ENCODE results near the gene GSG1L.

Gene GSG1L

DNA sequence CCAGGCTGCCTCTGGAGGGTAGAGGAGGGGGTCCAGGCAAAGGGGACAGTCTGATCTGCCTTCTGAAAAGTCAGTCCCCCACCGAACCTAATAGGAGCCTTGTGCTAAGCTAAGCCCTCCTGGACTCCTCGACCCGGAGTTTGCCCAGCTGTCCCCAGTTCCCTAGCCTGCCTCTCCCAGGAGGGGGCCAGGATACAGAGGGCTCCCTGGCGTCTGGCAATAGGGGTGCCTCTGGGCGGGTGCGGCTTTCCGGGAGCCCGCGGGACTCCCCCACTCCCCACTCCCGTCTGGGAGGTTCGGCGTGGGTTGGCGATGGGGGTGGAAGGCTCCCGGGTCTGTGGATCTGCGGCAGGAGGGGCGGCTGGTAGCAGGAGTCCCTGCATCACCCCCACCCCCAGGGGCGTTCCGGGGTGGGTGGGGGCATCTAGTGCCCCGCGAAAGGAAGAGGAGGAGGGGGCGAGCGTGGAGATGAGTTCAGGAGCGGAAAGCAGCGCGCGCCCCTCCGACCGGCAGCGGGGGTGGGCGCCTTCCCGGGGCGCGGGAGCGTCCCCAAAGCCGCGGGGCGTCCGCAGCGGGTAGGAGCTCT, 1.2 kb downstream of the GSG1L start:
- no peak for DNase-seq

DNA sequence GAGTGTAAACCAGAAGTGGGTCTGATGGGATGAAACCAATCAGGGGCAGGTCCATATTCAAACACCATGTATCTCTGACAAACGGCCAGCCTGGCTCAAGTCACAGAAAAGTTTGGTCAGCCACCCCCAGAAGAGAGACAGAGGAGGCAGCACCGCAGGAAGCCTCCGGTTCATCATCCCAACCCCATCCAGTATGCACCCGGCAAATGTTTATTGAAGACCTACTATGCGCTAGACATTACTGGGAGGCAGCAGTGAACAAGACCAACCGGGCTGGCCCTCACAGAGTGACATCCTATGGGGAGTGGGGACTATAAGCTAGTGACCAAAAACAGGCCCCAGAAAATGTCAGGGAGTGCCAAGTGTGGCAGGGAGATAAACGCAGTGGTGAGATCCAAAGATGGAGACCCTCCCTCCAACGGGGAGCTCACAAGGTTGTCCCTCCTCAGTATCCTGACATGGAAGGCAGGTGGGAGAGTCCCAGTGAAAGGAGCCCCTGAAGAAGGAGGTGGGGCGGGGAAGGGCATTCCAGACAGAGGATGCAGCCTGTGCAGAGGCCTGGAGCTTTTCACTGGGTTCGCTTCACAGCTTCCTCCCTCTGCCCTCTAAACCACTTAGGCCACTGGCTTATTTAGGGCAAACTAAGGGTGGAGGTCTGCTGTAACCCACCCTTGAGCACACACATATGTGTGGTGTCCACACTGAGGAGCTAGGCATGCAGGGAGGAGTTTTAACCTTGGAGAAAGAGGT, 2.0 kb downstream of the GSG1L start:
- no peak for DNase-seq

DNA sequence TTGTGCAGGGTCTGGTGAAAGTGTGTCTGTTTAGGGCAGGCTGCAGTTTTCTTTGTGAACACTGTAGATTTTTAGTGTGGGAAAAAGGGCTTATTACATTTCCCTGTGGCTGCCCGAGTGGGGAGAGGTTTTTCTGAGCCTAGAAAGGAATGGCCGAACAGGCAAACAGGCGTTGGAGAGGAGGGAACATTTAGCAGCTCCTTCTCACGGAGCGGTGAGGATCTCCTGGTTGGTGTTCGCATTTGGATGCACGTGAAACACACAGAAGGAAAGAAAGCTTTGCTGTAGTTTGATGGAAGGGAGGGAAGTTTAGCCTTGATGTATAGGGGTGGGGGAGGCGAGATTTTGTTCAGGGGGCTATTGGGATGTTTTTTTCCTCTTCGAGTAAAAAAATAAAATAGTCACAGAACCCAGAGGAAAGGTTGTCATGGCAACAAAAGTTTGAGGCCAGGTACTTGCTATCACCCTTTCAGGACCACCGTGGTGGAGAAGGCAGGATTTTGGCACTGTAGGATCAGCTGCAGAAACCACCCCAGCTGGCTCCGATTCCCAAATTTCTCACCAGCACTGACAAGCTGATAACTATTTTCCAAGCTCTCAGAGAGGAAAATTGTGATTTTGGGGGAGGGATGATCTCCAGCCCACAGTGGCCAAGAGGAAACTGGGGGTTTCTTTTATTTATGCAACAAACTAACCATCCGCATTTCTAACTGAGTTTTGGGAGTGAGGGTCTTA, 3.5 kb downstream of the GSG1L start:
- DNase-seq, result no peak

DNA sequence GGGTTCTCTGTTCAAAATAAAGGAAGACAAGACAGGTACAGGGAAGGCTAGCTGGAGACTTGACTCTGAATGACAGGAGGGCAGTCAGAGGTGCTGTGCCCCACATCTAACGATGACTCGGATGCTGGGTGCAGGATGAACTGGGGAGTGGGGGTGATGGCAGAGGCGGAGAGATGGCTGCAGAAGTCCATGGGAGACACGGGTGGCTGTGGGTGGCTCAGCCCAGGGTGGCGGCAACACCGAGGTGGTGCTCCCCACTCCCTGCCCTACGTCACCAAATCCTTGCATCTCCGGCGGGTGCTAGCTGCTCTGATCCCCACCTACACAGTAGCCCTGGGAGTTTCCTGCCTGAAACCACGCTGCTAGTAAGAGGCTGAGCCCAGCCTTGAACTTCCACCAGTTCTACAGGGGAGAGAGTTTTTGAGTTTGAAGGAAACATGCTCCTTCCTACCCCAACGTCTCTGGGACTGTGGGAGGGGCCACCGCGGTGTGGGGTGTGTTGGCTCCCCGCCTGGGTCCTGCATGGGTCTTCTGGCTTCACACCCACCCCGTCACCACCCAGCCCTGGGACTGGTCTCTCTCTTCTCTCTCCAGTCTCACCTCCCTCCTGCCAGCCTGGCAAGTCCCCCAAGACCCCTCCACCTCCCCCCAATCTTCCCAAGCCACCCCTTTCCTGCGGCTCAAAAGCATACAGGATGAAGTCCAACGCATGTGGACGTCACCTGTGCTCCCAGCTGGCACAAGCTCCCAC, 4.5 kb downstream of the GSG1L start:
- no peak for DNase-seq

DNA sequence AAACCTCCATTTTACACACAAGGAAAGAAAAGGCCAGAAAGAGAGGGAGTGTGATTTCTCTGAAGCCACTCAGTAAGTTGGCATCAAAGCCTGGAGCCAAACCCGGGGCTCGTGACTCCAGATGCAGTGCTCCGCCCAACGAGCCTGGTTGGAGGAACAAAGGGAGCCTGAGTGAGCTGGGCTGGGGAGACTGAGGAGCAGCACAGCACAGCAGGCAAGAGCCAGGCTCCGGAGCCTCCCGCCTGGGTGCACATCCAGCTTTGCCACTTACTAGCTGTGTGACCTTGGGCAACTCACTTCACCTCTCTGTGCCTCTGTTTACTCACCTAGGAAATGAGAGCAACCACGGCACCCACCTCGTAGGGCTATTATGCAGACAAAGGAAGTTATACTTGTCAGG, 5.6 kb downstream of the GSG1L start:
- no peak for DNase-seq

DNA sequence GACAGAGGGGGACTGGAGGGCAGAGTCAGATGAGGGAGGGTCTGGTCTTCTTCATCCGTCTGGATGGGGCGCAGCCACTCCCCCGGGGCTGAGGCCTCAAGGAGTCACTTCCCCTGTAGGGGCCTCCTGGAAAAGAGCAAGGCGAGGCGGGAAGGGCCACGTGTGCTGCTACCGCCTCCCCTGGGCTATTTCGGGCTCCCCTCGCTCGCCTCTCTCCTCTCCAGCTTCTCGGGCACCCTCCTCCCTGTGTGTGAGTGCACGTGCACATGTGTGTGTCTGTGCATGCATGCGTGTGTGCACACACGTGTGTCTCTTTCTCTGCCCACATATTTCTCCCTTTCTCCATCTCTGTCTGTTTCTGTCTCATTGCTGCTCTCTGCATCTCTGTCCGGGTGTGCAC, 10.1 kb downstream of the GSG1L start:
- DNase-seq, result no peak

DNA sequence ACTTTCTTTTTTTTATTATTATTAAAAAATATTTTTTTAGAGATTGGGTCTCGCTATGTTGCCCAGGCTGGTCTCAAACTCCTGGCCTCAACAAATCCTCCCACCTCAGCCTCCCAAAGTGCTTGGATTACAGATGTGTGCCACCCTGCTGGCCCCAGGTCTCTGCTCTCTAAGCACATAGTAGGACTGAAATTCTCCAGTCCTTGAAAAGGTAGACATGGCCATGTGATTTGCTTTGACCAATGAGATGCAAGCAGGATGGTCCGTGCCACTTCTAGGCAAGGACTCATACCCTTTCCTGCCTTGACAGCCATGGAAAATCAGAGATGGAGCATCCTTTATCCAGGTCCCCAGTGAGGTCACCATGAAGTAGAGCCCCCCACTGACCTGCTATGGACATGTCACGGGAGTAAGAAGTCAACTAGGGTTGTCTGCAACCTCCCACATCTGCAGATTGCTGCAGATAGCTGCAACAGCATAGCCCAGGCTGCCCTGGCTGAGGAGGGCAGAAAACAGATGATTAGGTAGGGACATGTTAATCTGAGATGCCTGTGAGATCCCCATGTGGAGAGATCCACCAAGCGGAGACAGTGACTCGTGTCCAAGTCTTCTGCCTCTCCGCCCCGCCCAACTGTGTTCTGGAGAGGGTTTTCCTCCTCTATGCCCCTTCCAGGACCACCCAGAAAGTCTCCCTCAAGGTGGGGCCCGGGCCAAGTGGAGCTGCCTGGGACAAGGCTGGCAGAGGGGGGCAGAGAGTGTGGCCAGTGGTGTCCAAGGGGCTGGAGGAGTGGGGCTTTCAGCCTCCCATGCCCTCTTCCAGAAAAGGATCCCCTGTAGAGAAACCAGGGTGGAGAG, 11.0 kb downstream of the GSG1L start:
- DNase-seq, result no peak

DNA sequence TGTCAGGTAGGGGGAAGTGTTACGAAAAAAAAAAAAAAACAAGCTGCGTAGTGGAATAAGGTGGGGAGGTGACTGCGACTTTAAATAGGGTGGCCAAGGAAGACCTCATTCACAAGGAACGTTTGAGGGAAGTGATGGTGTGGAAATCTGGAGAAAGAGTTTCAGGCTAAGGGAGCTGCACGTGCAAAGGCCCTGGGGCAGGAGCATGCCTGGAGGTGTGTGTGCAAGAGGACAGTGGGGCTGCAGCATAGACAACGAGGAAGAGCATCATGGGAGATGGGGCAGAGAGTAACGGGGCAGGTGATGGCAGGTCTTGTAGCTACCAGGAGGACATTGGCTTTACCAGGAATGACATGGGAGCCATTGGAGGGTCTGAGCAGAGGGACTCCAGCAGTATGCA, 12.0 kb downstream of the GSG1L start:
- no peak for DNase-seq

DNA sequence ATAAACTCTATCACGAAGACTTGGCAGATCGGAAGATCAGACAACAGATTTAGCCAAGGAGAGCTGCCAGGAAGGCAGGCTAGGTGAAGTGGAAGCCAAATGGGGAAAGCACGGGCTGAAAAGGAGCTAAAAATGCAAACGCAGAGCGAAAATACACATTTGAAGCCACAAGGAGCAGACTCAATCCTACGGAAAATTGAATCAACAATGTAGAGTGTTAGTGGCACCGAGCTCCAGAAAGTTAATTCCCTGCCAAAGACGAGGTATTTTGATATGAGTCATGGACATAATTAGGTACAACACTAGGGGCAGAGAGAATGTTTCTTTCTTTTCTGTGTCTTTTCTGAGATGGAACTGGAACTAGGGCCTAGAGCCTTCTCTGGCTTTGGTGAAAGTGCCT, 20.7 kb downstream of the GSG1L start:
- no peak for DNase-seq

DNA sequence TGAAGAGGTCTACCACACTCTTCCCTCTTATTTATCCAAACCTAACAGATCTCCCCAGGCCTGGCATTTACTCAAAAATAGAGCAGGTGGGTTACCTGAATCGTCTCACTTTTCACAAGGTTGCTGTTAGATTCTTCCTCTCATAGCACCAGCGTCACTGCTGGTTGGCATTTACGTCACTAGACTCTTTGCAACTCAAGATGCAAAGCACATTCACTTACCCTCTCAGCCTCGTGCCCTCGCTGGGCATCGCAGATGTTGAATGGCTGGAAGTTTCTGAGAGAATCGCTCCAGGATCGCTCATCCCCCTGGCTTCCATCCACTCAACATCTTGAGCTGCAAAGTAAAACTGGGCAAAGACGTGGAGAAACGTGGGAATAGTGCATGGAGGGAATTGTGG, 21.9 kb downstream of the GSG1L start:
- no peak for DNase-seq

DNA sequence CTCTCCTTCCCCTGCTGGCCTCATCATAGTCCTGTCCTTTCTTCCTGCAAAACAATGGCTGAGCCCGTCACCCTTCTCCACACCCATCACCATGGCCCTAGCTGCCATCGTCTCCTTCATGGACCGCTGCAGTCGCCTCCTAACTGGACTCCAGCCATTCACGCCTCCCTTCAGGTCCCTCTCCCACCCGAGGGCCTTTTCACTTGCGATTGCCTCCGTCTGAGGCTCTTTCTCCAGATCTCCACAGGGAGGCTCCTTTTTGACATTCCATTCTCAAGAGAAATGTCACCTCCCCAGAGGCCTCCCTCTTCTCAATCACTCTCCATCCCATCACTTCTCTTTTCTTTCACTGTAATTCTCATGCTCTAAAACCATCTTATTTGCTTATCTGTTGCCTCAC, 23.5 kb downstream of the GSG1L start:
- no peak for DNase-seq

DNA sequence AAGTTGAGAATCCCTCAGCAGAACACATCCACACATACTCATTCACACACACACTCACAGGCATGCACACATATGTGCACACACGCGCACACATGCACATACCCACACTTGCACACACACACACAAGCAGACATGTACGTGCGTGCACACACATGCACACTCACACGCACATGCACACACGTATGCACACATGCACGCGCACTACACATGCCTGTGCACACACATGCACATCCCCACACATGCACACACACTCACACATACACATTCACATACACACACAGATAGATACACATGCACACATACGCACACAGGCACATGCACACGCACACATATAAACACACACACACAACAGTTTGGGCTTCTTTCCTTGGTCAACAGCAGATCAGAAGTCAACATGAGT, 24.0 kb downstream of the GSG1L start:
- no peak for DNase-seq

DNA sequence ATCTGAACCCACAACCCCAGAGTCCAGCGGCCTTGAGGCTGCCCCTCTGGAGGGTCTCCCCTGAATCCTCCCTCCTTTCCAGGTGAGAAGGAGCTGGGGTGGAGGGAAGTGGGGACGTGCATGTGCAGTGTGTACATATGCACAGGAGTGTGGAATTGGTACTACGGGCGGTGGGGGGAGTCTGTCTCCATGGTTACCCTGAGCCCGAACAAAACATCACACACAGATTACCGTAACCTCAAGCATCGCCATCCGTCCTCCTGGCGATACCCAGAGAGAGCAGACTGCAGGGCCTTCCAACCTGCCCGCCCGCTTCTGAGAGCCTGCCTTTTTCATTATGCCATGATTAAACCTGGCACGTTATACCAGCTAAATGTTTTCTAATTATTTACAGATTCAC, 25.1 kb downstream of the GSG1L start:
- no peak for DNase-seq

DNA sequence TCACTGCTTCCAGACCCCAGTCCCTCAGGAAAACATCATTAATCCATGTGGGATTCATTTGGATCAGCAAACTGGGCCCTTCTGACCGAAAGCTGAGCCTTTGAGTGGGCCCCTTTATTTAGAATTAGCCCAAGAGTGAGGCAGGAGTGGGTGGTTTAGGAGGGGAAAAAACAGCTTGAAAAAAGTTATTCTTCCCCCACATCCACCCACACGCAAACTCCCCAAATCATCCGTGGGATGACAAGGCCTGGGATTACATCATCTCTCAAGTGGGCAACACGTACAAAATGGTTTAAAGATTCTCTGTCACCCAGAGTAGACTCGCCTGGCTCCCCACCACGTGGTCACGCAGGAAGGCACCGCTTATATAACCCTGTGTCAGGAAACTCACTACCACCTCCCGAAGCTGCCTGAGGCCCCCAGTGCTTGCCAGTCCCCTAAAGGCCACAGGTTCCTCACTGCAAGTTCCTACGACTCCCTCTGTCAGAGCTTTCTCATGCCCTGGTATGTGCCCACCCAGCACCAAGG, 27.6 kb downstream of the GSG1L start:
- DNase-seq, result no peak

DNA sequence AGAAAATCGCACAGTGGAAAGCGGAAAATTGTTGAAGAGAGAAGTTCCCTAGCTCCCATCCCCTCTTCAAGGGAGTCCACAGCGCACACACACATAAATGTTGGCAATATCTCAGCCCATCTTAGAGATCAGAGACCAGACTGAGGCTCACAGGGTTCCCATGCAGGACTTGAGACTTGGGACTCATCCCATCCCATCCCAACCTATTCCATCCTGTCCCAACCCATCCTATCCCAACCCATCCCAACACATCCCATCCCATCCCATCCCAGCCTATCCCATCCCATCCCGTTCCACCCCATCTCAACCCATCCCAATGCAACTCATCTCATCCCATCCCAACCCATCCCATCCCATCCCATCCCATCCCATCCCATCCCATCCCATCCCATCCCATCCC, 29.6 kb downstream of the GSG1L start:
- DNase-seq, result no peak

DNA sequence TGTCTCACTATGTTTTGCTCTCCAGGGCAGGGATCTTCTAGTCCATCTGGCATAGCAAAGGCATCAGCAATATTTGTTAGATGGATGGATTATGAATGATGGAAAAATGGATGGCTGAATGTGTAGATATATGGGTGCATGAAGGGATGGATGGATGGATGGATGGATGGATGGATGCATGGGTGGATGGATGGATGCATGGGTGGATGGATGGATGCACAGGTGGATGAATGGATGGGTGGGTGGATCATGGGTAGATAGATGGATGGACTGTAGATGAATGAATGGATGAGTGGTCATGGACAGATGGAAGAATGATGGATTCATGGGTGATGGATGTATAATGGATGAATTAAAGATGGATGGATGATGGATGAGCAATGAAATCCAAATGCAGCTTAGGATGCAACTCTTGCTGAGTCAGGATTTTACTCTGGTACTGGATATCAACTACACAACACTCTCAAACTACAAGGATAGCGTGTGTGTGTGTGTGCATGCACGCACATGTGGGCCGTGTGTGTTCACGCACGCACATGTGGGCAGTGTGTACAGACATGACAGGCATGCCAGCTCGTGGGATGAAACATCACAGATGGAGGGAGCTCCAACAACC, 34.0 kb downstream of the GSG1L start:
- DNase-seq, result no peak

DNA sequence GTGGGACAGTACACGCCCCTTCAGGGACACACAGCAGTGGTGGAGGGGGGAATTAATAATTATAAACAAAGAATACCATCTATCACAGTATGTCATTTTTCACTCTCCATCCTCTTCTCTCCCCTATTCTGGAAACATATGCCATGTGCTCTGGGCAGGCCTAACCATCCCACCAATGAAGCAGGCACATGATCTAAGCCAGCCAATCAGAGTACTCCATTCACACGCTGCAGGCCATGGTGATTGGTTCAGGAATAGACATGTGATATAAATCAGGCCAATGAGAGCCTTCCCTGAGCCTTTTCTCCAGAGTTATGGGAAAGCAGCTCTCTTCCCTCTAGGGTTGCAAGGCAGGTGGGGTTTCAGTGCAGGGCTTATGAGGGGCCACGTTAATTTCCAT, 36.5 kb downstream of the GSG1L start:
- DNase-seq, result no peak

DNA sequence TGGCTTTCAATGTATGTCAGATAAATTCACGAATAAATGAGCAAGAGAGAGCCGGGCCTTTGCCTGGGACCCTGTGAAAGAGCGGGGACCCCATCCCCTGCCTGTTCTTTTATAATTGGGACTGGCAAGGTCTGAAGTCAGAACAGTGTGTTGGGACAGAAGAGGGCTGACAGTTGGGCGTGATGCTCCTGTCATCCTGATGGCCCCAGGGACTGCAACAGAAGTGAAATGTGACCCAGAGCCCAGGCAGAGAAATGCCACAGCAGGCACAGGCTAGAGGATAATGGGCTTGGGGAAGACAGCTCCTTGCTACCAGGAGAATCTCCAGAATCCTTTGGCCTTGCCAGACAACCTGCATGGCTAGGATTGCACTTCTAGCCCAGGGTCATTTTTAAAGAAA, 37.9 kb downstream of the GSG1L start:
- no peak for DNase-seq

DNA sequence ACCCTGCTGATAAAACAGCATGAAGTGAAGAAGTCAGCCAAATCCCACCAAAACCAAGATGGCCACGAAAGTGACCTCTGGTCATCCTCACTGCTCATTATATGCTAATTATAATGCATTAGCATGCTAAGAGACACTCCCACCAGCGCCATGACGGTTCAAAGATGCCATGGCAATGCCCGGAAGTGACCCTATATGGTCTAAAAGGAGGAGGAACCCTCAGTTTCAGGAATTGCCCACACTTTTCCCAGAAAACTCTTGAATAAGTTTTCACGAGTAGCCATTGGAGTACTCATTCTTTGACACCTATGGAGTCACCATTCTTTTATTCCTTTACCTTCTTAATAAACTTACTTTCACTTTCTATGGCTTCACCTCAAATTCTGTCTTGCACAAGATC, 44.3 kb downstream of the GSG1L start:
- no peak for DNase-seq

DNA sequence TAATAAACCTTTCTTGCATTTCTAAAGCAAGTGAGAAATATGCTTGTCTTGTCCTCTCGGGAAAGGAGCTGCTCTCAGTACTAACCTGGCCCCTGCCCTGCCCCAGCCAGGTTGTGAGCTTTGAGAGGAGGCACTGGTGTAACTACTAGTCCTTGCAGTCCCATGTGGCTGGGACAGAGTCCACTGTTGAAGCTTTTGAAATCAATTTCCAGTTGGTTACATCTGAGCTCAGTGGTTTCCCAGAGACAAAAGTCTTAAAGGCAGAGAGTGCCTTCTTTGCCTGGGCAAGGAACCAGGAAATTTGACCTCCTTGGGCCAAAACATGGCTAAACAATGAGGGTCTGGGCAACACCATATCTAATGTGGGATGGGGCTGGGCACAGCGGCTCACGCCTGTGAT, 48.7 kb downstream of the GSG1L start:
- DNase-seq, result no peak

DNA sequence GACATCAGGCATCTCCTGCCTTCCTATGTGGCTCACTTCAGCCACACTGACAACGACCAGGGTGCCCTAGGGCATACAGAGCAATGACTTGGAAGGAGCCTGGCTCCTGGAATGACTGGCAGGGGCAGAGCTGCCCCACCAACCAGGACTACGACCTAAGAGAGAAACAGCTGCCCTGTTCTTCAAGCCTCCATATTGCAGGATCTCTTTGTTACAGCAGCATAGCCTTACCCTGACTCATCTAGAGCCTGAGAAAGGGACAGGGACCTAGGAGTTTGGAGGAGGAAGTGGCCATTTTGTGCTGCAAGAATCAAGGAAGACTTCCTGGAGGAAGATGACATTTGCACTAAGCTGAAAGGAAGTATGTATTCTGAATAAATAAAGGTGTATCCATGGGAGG, 49.6 kb downstream of the GSG1L start:
- no peak for DNase-seq

DNA sequence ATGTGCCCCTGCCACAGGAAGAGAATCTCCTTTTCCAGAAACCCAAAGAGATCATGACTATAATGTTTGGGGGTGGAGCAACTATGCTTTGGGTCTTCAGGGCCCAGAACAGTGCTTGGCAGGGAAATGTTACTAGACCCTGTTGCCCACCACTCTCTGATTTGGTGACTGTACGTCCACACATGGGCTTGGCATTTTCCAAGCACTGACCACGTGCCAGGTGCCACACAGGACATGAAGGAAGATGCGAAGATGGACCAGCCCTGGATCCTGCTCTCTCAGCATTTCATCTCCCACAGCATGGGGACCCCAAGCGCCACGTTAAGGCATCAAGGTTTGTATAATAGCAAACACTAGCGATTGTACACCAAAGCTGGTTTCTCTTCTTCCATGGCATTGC, 50.1 kb downstream of the GSG1L start:
- no peak for DNase-seq
